Measurements from ENCODE around the gene BCO2.

DNA sequence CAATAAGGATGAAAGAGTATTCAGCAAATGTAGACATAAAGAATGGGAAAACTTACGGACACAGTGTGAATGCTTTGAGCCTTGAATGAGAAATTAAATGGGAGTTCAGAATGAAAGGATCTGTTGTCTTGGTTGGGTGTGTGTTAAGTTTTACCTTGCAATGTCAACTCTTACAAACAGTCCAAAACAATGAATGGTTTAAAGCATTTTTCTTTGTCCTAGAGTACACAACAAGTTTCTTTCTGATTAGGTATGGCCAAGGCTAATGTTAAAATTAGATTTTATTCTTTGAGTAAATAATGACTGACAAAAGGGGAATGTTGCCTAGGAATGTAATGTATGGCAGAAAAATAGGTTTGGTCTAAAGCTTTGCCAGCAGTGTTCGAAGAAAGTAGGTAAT is 53.4 kb downstream of the BCO2 start:
- TF ChIP-seq CTCF (IDR thresholded peaks at IDR 0.05) (no peak), POLR2A (IDR thresholded peaks at IDR 0.05) (no peak)

All from Peyer's patch (tissue), 4 donors.